ENCODE measurements around the gene PHLDB1. TPM values are rescaled to one million over a fixed set of nuclear protein-coding genes. Genes with fewer than 3 reads are reported as not detected.
"Not testable (repeated sequence)": the region's sequence is repeated elsewhere in the genome, so short reads cannot be mapped to it uniquely, and the experiment has no call there.

Gene PHLDB1
- total RNA-seq, 2 donors from 2014 or later: 102 to 105 TPM

GRCh38 chr11:118572061-118572980, 35.1 kb upstream of the PHLDB1 start, which contains the start of gene ARCN1:
TSS of gene ARCN1 (plus strand) at chr11:118572409. CDS start at chr11:118572548, 139 bp downstream.
- Histone ChIP-seq H3K4me1 (peaks cover 0 to 42% of the 10 kb centered on the region in 2 donors), H3K27ac (peak within 1 kb of the TSS; percentile 95 to 99), H3K36me3 (no peaks in the 10 kb centered on the region), H3K27me3 (no peaks in the 10 kb centered on the region), H3K9me3 (no peaks in the 10 kb centered on the region), H3K4me3 (peak within 1 kb of the TSS; percentile 82 to 97)
- TF ChIP-seq CTCF (IDR thresholded peaks at IDR 0.05): no peak
- DNase-seq (ENCODE audit: low spot score): peak; percentile 77

- H3K27ac ChIP-seq: peak overlapping the region; percentile 95 to 99
- DNase-seq (ENCODE audit: low spot score): no peak
- TF ChIP-seq CTCF (IDR thresholded peaks at IDR 0.05): no peak
- H3K9me3 ChIP-seq: no peaks in the 10 kb centered on the region
- no peaks in the 10 kb centered on the region for H3K36me3 ChIP-seq
- no peaks in the 10 kb centered on the region for H3K27me3 ChIP-seq
- peak overlapping the region; percentile 82 to 97 for H3K4me3 ChIP-seq
- H3K4me1 ChIP-seq: peaks cover 0 to 49% of the 10 kb centered on the region in 2 donors
These were observed 34.3 kb upstream of the PHLDB1 start for GRCh38 chr11:118572981-118573550.

- no peaks in the 10 kb centered on the region for H3K9me3 ChIP-seq
- no peak for TF ChIP-seq CTCF (IDR thresholded peaks at IDR 0.05)
- H3K4me1 ChIP-seq: peaks cover 0 to 55% of the 10 kb centered on the region in 2 donors
- no peak overlapping the region for H3K27ac ChIP-seq
- H3K4me3 ChIP-seq: no peak overlapping the region
- no peak for DNase-seq (ENCODE audit: low spot score)
- no peaks in the 10 kb centered on the region for H3K36me3 ChIP-seq
- H3K27me3 ChIP-seq: no peaks in the 10 kb centered on the region
These were observed 32.8 kb upstream of the PHLDB1 start for GRCh38 chr11:118574636-118575035.

GRCh38 chr11:118577995-118578394, 29.4 kb upstream of the PHLDB1 start:
- not testable (repeated sequence) for DNase-seq (ENCODE audit: low spot score); H3K4me3 ChIP-seq; H3K9me3 ChIP-seq; H3K27ac ChIP-seq; H3K27me3 ChIP-seq
- peaks cover 0 to 58% of the 10 kb centered on the region in 2 donors for H3K4me1 ChIP-seq
- H3K36me3 ChIP-seq: peaks cover 14% of the 10 kb centered on the region

- Histone ChIP-seq H3K4me1 (peaks cover 0 to 28% of the 10 kb centered on the region in 2 donors), H3K4me3 (no peak overlapping the region), H3K36me3 (peaks cover 45% of the 10 kb centered on the region), H3K27ac (no peak overlapping the region), H3K9me3 (no peaks in the 10 kb centered on the region), H3K27me3 (no peaks in the 10 kb centered on the region)
- no peak for TF ChIP-seq CTCF (IDR thresholded peaks at IDR 0.05)
- DNase-seq (ENCODE audit: low spot score): no peak
These were observed 26.4 kb upstream of the PHLDB1 start for GRCh38 chr11:118581057-118581456.

GRCh38 chr11:118587952-118588351, 19.5 kb upstream of the PHLDB1 start:
- Histone ChIP-seq H3K9me3 (no peaks in the 10 kb centered on the region), H3K4me3 (no peak overlapping the region), H3K27ac (no peak overlapping the region), H3K27me3 (no peaks in the 10 kb centered on the region), H3K36me3 (peaks cover 94% of the 10 kb centered on the region), H3K4me1 (peaks cover 0 to 11% of the 10 kb centered on the region in 2 donors)
- TF ChIP-seq CTCF (IDR thresholded peaks at IDR 0.05): no peak
- no peak for DNase-seq (ENCODE audit: low spot score)

Measured in right atrium auricular region (tissue), 2 donors.